GM21360 (cell line): ENCODE data around the gene GTPBP3.

Experiments
- ATAC-seq: cut with Tn5 transposase; IDR thresholded peaks from one replicate; pipeline ENCODE4 v1.9.1; 2021; ENCODE audit warnings: mild to moderate bottlenecking, moderate library complexity; ENCODE audit not compliant: unreplicated experiment

The GTPBP3 gene

GRCh38 chr19:17327068-17327653 is 10.2 kb upstream of the GTPBP3 start:
- no peak for ATAC-seq

- no peak for ATAC-seq
These were observed 9.5 kb upstream of the GTPBP3 start for GRCh38 chr19:17327654-17328516.

- ATAC-seq = no peak
These were observed 8.6 kb upstream of the GTPBP3 start for GRCh38 chr19:17328517-17329365.

- ATAC-seq = no peak
These were observed 7.7 kb upstream of the GTPBP3 start for GRCh38 chr19:17329366-17330261.

- ATAC-seq = no peak
These were observed 6.9 kb upstream of the GTPBP3 start for GRCh38 chr19:17330262-17331044.

GRCh38 chr19:17331045-17331558 is 6.3 kb upstream of the GTPBP3 start:
- ATAC-seq = no peak

- ATAC-seq = no peak
These were observed 5.0 kb upstream of the GTPBP3 start for GRCh38 chr19:17332360-17332676.

- no peak for ATAC-seq
These were observed 4.4 kb upstream of the GTPBP3 start for GRCh38 chr19:17332677-17333581.

- ATAC-seq = no peak
These were observed 3.5 kb upstream of the GTPBP3 start for GRCh38 chr19:17333611-17334413.

GRCh38 chr19:17334414-17335409 is 2.6 kb upstream of the GTPBP3 start, which contains the start of gene ANO8:
Gene ANO8 (minus strand): TSS chr19:17334855. CDS start chr19:17334670, 185 bp downstream.
- no peak for ATAC-seq

GRCh38 chr19:17335575-17335974 is 1.8 kb upstream of the GTPBP3 start:
- no peak for ATAC-seq

GRCh38 chr19:17337675-17338432 is 501 bp downstream of the GTPBP3 start:
- no peak for ATAC-seq

- no peak for ATAC-seq
These were observed 1.2 kb downstream of the GTPBP3 start for GRCh38 chr19:17338433-17339078.

- no peak for ATAC-seq
These were observed 1.9 kb downstream of the GTPBP3 start for GRCh38 chr19:17339088-17339741.
